GM21786 (cell line): ENCODE data around the gene TRIM62.
A peak's percentile ranks its signal among the peaks of the same experiment; 100 is the strongest.

Source experiments
- ATAC-seq: cut with Tn5 transposase; IDR thresholded peaks from one replicate; pipeline ENCODE4 v1.9.1; 2021; ENCODE audit not compliant: unreplicated experiment

The TRIM62 gene

DNA sequence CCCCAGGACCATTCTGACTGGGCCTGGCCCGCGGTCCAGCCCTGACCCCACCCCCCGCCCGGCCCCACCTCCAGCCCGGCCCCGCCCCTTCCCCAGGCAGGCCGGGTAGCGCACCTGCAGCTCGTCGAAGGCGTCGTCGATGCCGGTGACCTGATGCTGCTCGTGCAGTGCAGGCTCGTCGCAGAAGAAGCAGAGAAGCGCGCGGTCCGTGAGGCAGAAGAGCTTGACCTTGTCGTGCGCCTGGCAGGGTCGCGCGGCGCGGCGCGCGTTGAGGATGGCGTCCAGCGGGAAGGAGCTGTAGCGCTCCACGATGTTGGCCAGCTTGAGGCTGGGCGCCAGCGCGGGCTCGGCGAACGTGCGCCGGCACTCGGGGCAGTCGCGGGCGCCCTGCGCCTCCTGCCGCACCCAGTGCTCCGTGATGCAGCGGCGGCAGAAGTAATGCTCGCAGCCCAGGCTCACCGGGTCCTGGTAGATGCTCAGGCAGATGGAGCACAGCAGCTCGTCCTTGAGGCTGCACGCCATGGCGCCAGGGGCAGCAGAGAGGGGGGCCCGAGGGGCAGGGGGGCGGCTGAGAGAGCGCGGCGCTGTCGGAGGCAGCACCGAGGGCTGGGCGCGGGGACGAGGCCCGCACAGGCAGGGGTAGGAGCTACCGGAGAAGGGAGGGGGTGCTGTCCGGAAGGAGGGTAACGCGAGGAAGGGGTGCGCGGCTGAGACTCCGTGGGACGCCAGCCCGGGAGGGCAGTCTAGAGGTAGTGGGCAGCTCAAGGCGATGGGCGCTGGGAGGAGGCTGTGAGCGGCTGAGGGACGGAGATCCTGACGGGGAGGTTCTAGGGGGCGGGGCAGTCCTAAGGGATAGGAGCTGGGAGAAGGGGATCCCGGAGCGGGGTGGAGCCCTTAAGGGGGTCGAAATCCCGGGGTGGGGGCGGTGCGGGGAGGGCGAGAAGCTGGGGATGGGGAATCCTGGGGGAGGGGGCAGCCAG, 642 bp downstream of the TRIM62 start:
- peak; percentile 63 for ATAC-seq

GRCh38 chr1:33180226-33180910, 1.5 kb downstream of the TRIM62 start:
- peak; percentile 9 for ATAC-seq

DNA sequence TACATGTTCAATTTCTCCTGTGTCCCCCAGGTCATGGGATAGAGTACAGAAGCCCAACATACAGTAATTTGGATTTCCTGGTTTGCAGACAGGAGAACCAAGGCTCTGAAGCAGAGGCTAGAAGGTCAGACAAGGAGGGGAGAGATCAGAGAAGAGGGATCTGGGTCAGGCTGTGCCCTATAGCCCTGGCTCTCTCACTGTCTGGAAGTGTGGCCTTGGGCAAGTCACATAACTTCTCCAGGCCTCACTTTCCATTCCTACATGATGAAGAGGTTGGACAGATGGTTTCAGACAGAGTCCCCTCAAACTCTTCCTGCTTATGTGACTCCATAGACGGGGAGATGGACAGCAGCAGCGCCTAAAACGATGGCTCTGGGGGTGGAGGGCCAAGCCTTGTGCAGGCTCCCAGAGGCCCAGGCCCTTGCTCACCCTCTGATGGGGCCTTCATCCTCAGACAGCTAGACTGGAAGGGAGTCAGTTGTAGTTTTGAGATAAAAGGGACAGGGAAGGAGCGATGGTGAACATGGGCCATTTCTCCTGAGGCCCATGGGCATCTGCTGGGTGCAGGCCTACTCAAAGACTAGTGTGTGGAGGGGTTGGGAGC, 2.9 kb downstream of the TRIM62 start:
- no peak for ATAC-seq

GRCh38 chr1:33177996-33178540, 3.8 kb downstream of the TRIM62 start:
- no peak for ATAC-seq

- no peak for ATAC-seq
Observed at GRCh38 chr1:33176887-33177286, 5.0 kb downstream of the TRIM62 start.

DNA sequence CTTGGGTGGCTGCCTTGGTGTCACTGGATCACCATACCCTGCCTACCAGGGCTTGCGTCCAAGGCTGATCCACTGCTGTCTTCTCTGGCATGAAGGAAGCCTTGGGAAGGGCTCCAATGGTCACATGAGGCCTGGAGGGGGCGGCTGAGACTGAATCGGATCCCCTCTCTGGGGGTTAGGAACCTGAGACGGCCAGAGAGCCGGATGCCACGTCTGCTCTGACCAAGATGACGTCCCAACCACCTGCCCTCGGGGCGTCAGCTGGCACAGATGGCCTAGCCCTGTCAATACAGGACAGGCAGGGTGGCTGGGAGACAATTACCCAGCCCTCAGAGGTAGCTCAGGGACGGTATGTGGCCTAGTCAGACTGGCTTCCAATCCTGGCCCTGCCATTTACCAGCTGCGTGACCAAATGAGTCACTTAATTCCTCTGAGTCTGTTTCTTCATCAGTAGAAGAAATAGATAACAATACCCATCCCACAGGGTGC, 5.4 kb downstream of the TRIM62 start:
- no peak for ATAC-seq

- ATAC-seq = no peak
Observed at GRCh38 chr1:33175865-33176264, 6.0 kb downstream of the TRIM62 start.

DNA sequence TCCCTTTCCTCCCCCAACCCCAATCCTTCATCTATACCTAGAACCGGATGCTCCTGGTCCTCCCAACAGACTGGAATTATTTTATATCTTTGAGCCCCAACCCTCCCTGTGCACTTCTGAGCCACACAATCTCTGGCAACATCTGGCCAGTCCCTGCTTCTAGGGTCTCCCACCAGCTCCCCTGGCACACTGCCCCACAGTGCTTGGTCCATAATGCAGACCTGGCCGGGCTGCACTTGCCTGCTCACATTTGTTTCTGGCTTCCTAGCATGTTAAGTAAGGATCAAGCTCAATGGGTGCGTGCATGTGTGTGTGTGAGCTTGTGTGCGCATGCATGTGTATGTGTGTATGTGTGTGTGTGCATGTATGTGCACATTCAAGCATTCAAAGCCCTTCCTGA, 8.8 kb downstream of the TRIM62 start:
- no peak for ATAC-seq

- no peak for ATAC-seq
Observed at GRCh38 chr1:33171977-33172813, 9.6 kb downstream of the TRIM62 start.

- ATAC-seq = no peak
Observed at GRCh38 chr1:33170351-33171274, 11.2 kb downstream of the TRIM62 start.

DNA sequence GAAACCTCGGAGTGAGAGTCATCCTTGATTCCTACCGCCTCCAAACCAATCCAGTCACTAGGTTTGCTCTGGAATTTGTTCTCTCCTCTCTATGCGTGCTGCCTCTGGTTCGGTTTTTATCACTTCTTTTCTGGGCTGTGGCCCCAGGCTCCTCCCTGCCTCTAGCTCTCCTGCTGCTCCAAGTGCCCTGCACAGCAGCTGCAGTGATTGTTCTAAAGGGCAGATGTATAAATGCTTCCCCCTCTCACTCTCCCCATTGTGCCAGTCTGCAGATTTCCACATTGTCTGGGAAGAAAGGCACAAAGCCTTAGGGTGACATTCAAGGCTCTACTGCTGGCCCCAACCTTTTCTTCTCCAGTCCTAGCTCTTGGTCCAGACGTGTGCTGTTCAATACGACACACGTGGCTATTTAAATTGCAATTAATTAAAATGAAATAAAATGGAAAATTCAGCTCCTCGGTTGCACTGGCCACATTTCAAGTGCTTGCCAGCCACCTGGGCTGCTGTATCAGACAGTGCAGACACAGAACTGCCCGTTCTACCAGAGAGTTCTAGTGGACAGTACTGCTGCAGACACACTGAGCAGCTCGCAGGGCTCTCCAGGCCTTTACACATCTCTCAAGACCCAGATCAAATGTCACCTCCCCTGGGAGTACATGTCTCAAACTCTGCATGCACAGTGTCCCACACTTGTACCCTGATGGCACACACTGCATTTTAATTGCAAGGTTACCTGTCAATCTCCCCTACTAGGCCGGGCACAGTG, 12.4 kb downstream of the TRIM62 start:
- ATAC-seq = no peak

DNA sequence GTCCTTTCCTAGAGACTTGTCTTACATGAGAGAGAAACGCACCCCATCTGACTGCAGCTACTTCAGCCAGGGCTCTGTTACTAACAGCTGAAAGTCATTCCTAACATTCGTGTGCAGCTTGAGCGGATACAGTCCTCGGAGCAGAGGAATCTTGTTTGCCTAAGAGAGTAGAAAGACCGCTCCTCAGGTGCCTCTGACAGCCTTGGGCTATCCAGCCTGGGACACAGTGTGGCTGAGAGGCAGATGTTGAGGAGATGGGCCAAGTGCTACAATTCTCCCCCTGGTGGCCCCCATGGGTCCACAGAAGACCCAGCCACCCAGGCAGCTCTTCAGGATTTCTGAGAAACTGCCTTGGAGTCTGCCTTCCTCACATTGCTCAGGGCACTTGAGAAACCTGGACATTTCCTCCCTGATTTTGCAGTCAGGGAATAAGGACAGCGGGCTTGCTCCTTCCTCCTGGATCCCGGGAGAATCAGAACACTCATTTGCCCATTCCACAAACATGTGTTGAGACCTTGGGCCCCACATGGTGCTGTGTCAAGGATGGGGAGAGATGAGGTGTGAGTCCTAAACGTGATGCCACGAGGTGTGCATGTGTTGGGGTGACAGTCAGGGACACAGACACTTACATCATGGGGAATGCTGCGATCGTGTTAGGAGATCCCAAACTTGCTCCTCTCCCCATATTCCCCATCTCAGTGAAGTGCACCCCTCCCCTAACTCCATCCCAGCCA, 13.1 kb downstream of the TRIM62 start:
- no peak for ATAC-seq

- ATAC-seq = no peak
Observed at GRCh38 chr1:33167650-33168447, 14.0 kb downstream of the TRIM62 start.

DNA sequence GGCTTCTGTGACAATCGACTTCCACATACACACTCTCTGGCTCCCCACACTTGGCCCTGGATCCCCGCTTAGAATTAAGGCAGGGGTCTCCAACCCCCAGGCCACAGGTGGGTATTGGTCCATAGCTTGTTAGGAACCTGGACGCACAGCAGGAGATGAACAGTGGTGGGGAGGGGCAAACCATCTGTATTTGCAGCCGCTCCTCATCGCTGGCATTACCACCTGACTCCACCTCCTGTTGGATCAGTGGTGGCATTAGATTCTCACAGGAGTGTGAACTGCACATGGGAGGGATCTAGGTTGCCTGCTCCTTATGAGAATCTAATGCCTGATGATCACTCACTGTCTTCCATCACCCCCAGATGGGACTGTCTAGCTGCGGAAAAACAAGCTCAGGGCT, 16.0 kb downstream of the TRIM62 start:
- ATAC-seq = no peak

DNA sequence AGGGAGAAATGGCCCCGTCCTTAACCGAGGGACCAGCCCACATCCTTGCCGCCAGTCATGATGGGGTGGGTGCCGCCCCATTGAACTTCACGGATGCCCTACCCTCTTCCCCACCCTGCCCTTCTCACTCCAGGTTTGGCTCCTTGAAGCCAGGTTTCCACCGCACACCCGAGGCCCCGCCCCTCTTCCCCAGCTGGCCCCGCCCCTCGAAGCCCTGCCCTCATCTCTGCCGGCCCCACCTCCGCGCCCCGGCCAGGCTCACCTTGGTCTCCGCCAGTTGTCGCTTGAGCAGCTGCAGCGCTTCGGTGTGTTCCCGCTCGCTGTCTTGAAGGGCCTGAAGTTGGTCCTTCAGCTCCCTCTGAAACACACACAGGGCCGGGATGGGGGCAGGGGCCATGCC, 16.6 kb downstream of the TRIM62 start:
- no peak for ATAC-seq

DNA sequence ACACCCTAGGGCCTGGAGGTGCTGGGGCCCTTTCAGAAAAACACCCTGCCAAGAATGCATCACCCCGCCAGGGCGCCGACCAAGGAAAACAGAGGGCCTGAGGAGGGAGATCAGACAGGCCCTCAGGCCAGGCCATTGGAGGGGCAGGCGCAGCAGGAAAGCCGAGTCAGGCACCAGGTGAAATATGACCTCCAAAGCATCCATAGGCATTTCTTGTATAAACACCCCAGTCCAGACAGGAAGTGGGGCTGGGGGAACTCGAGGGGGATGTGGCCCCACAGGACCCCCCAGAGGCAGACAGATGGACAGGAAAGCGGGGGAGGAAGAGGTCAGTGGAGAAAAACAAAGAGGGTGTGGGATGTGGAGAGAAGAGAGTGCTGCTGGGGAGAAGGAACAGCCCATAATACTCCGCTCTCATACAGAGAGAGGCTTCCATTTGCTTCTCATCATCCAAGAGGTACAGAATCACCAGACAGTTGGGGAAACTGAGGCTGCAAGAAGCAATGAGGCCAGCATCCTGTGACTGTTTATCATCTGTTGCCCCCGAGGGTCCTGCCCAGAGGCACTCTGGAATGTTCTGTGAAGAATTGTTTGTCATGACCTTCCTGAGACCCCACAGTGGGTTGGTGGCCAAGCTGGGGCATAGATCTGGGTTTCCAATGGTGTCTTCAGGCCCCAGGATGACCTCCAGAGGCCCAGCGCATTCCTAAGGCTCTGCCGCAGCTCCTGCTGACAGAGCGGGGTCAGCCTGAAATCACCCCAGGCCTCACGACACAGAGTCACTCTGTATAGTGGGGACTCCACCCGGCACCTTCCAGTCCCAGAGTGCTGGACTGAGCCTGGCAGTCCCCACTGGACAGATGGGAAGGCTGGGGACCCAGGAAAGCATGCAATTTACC, 18.0 kb downstream of the TRIM62 start:
- no peak for ATAC-seq
